Measurements from ENCODE around the gene CRPPA. TPM values are rescaled to one million over a fixed set of nuclear protein-coding genes. Genes with fewer than 3 reads are reported as not detected.

The CRPPA gene
- total and polyA plus RNA-seq, 2 experiments from 2014 or later, result 3.3 to 3.4 TPM

DNA sequence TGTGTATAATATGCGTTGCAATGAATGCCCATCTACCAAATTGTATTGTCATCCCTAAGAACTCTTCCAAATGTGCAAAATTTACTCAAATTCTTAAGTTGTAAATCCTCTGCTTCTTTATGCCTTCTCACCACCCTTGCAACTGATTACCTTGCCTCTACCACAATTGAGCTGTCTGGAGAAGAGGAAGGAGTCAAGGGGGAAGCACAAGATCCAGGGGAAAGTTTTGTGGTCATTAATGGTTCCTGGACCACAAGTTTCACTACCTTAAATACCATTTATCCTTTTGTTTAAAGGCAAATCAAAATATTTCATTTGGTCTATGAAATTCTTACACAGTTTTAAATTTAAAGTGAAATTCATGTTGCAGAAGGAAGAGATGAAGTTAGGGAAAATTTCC lies 16.7 kb downstream of the CRPPA start:
- Histone ChIP-seq H3K79me2 (no peaks in the 10 kb centered on the region), H3K27me3 (no peaks in the 10 kb centered on the region), H3K9me3 (ENCODE audit: low read depth) (no peaks in the 10 kb centered on the region), H3K27ac (peak overlapping the region; percentile 26), H3K4me3 (no peak overlapping the region), H3K36me3 (replicated peaks; ENCODE audit: insufficient read depth, low read depth) (no peaks in the 10 kb centered on the region), H3K4me1 (ENCODE audit: insufficient read depth) (no peaks in the 10 kb centered on the region), H2AFZ (no peak overlapping the region), H3K4me2 (no peak overlapping the region), H4K20me1 (ENCODE audit: insufficient read depth, poor library complexity, severe bottlenecking) (no peaks in the 10 kb centered on the region), H3K9me2 (replicated peaks; ENCODE audit: insufficient read depth) (no peaks in the 10 kb centered on the region)
- TF ChIP-seq EZH2phosphoT487 (IDR thresholded peaks at IDR 0.05; ENCODE audit: low read depth, severe bottlenecking, unreplicated experiment), result no peak
- TF ChIP-seq EZH2 (IDR thresholded peaks at IDR 0.05; ENCODE audit: borderline replicate concordance), result no peak
- TF ChIP-seq, protein P1, sequence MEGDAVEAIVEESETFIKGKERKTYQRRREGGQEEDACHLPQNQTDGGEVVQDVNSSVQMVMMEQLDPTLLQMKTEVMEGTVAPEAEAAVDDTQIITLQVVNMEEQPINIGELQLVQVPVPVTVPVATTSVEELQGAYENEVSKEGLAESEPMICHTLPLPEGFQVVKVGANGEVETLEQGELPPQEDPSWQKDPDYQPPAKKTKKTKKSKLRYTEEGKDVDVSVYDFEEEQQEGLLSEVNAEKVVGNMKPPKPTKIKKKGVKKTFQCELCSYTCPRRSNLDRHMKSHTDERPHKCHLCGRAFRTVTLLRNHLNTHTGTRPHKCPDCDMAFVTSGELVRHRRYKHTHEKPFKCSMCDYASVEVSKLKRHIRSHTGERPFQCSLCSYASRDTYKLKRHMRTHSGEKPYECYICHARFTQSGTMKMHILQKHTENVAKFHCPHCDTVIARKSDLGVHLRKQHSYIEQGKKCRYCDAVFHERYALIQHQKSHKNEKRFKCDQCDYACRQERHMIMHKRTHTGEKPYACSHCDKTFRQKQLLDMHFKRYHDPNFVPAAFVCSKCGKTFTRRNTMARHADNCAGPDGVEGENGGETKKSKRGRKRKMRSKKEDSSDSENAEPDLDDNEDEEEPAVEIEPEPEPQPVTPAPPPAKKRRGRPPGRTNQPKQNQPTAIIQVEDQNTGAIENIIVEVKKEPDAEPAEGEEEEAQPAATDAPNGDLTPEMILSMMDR (IDR thresholded peaks at IDR 0.05; ENCODE audit: poor library complexity), result no peak
- 100% methylated on average over 1 of the region's 1 CpG for WGBS (ENCODE audit: low lambda C conversion rate, missing lambda C conversion rate)
- DNase-seq (ENCODE audit: low spot score), result no peak

DNA sequence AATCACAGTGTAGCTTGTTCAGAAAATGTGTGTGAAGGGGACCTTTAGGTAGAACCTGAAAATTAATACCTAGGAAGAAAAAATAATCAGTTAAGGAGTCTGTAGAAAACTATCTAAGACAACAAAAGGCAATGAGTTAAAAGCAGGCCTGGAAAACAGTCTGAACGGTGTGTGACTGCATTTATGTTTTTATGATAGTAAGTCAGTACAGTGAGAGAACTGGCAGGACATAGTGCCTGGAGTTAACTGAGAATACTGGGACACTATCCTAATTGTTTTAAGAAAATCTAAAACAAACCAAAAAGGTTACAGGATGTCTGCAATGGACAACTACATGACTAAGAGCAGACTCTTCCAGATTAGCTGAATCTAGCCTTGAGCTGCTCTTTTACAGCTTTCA lies 17.9 kb downstream of the CRPPA start:
- H3K9me3 ChIP-seq (ENCODE audit: low read depth), result no peaks in the 10 kb centered on the region
- WGBS (ENCODE audit: low lambda C conversion rate, missing lambda C conversion rate), result 94% methylated on average over 1 of the region's 1 CpG

DNA sequence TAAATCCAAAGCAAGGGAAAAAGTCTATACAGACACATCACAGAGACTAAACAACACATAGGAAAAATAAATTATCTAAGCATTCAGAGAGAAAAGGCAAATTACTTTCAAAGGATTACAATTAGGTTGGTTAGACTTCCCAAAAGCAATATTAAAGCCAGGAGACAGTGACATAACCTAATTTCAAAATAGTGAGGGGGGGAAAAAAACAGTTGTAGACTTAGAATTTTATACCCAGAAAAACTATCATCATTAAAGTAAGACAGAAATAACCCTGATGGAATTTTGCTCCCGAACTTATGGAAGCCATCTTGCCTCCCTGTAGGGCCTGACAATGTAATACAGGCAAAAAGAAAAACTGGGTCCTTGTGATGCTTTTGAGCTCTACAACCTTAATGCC lies 18.4 kb downstream of the CRPPA start:
- Histone ChIP-seq H3K36me3 (replicated peaks; ENCODE audit: insufficient read depth, low read depth) (no peaks in the 10 kb centered on the region), H3K79me2 (no peaks in the 10 kb centered on the region), H2AFZ (no peak overlapping the region), H3K27ac (peak overlapping the region; percentile 7), H3K4me1 (ENCODE audit: insufficient read depth) (no peaks in the 10 kb centered on the region), H3K27me3 (no peaks in the 10 kb centered on the region), H3K9me2 (replicated peaks; ENCODE audit: insufficient read depth) (no peaks in the 10 kb centered on the region), H3K9me3 (ENCODE audit: low read depth) (no peaks in the 10 kb centered on the region), H3K4me2 (no peak overlapping the region), H3K4me3 (no peak overlapping the region), H4K20me1 (ENCODE audit: insufficient read depth, poor library complexity, severe bottlenecking) (no peaks in the 10 kb centered on the region)
- no peak for DNase-seq (ENCODE audit: low spot score)
- 93% methylated on average over 1 of the region's 1 CpG for WGBS (ENCODE audit: low lambda C conversion rate, missing lambda C conversion rate)
- TF ChIP-seq, protein P1 (IDR thresholded peaks at IDR 0.05; ENCODE audit: poor library complexity), result no peak
- TF ChIP-seq EZH2 (IDR thresholded peaks at IDR 0.05; ENCODE audit: borderline replicate concordance) (no peak), EZH2phosphoT487 (IDR thresholded peaks at IDR 0.05; ENCODE audit: low read depth, severe bottlenecking, unreplicated experiment) (no peak)

More for the DNA sequence above, 17.9 kb downstream of the CRPPA start:
- Histone ChIP-seq H3K4me3 (no peak overlapping the region), H3K4me1 (ENCODE audit: insufficient read depth) (no peaks in the 10 kb centered on the region), H3K27ac (peak overlapping the region; percentile 7), H3K27me3 (no peaks in the 10 kb centered on the region), H3K79me2 (no peaks in the 10 kb centered on the region), H3K9me2 (replicated peaks; ENCODE audit: insufficient read depth) (no peaks in the 10 kb centered on the region), H4K20me1 (ENCODE audit: insufficient read depth, poor library complexity, severe bottlenecking) (no peaks in the 10 kb centered on the region), H2AFZ (no peak overlapping the region), H3K4me2 (no peak overlapping the region), H3K36me3 (replicated peaks; ENCODE audit: insufficient read depth, low read depth) (no peaks in the 10 kb centered on the region)
- TF ChIP-seq EZH2 (IDR thresholded peaks at IDR 0.05; ENCODE audit: borderline replicate concordance), result no peak
- no peak for TF ChIP-seq EZH2phosphoT487 (IDR thresholded peaks at IDR 0.05; ENCODE audit: low read depth, severe bottlenecking, unreplicated experiment)
- TF ChIP-seq, protein P1 (IDR thresholded peaks at IDR 0.05; ENCODE audit: poor library complexity), result no peak
- DNase-seq (ENCODE audit: low spot score), result no peak

DNA sequence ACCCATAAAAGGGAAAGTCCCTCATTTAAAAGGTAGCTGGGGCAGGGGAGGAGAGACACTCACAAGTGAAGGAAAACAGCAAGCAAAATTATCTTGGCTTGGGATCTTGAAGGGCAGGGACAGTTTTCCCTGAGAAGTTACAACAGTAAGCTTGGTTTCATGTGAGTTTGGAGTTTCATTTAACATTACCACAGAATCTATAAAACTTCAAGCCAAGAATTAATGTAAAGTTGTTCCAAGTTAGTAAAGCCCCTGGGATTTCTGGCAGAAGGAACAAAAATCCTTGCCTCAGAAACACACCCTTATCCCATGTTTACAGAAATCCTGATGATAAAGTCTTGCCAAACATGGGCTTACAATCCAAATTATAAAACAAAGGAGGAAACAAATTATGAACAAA lies 19.2 kb downstream of the CRPPA start:
- H3K9me2 ChIP-seq (replicated peaks; ENCODE audit: insufficient read depth), result no peaks in the 10 kb centered on the region
- H3K79me2 ChIP-seq, result no peaks in the 10 kb centered on the region

More for the DNA sequence above, 19.2 kb downstream of the CRPPA start:
- no peak overlapping the region for H3K4me2 ChIP-seq
- no peaks in the 10 kb centered on the region for H4K20me1 ChIP-seq (ENCODE audit: insufficient read depth, poor library complexity, severe bottlenecking)
- H3K9me3 ChIP-seq (ENCODE audit: low read depth), result no peaks in the 10 kb centered on the region
- H2AFZ ChIP-seq, result no peak overlapping the region
- H3K4me1 ChIP-seq (ENCODE audit: insufficient read depth), result no peaks in the 10 kb centered on the region
- H3K36me3 ChIP-seq (replicated peaks; ENCODE audit: insufficient read depth, low read depth), result no peaks in the 10 kb centered on the region
- H3K27ac ChIP-seq, result peak overlapping the region; percentile 59
- no peaks in the 10 kb centered on the region for H3K27me3 ChIP-seq
- no peak overlapping the region for H3K4me3 ChIP-seq
- peak; percentile 15 for DNase-seq (ENCODE audit: low spot score)
- TF ChIP-seq EZH2 (IDR thresholded peaks at IDR 0.05; ENCODE audit: borderline replicate concordance) (no peak), EZH2phosphoT487 (IDR thresholded peaks at IDR 0.05; ENCODE audit: low read depth, severe bottlenecking, unreplicated experiment) (no peak)
- TF ChIP-seq, protein P1 (IDR thresholded peaks at IDR 0.05; ENCODE audit: poor library complexity), result no peak
